Endothelial cell of umbilical vein (primary cell): ENCODE measurements around the gene PRICKLE4. TPM values are rescaled to one million over a fixed set of nuclear protein-coding genes. Genes with fewer than 3 reads are reported as not detected.
A peak's percentile ranks its signal among the peaks of the same experiment; 100 is the strongest.

Source experiments
- BruUV-seq: library from RNA; stranded (reverse); fragments of 400-500 nt; replicated peaks from 2 replicates; lab custom pipeline; 2021; lab: Mats Ljungman, UMichigan
- CTCF ChIA-PET: fragments of 300-600, 350-600 bp; sonication (Branson Sonifier 250); formaldehyde crosslinking; loops from one replicate; lab custom pipeline; 2021; ENCODE audit warnings: antibody characterized with exemption, inconsistent platforms; lab: Charles Lee
- POLR2A ChIA-PET: fragments of 300-600, 350-600 bp; sonication (Branson Sonifier 250); formaldehyde crosslinking; loops from one replicate; lab custom pipeline; 2021; ENCODE audit warnings: antibody characterized with exemption, inconsistent platforms; lab: Charles Lee
- DNase-seq: peaks from one replicate; pipeline ENCODE4 v3.0.0-alpha.2; 2011; ENCODE audit warnings: low read depth, low spot score
- FAIRE-seq: peaks from 2 replicates; lab custom pipeline; 2011; peaks lifted over from hg19 to GRCh38; lab: Jason Lieb, UNC
- H2AFZ ChIP-seq: 2 replicates; pipeline ENCODE4 v1.6.0; 2012; ENCODE audit warnings: low read depth, low read length, control low read depth, inconsistent platforms
- H3K27ac ChIP-seq: 2 replicates; pipeline ENCODE4 v1.5.1; 2011; ENCODE audit warnings: low read depth, mild to moderate bottlenecking, control low read depth, low read length, moderate library complexity; ENCODE audit not compliant: insufficient read depth
- H3K27me3 ChIP-seq, 2 experiments: 2 replicates each; pipeline versions ENCODE4 v1.6.0 to v1.6.1; 2011; ENCODE audit warnings: low read length in 2 of 2, mixed read lengths in 1 of 2; ENCODE audit not compliant: control insufficient read depth in 2 of 2, insufficient read depth in 2 of 2
- H3K36me3 ChIP-seq, 2 experiments: 2 replicates in 1 of 2; 3 replicates in 1 of 2; pipeline ENCODE4 v1.5.1; 2011; ENCODE audit warnings: low read length in 2 of 2, mild to moderate bottlenecking in 1 of 2, moderate library complexity in 1 of 2; ENCODE audit not compliant: control insufficient read depth in 2 of 2, insufficient read depth in 2 of 2; ENCODE audit errors: extremely low read depth in 1 of 2
- H3K4me1 ChIP-seq: 3 replicates; pipeline ENCODE4 v1.5.1; 2011; ENCODE audit warnings: mild to moderate bottlenecking, low read length; ENCODE audit not compliant: control insufficient read depth, insufficient read depth; ENCODE audit errors: extremely low read depth
- H3K4me2 ChIP-seq: 2 replicates; pipeline ENCODE4 v1.6.1; 2011; ENCODE audit warnings: low read length, control low read depth, mixed read lengths; ENCODE audit not compliant: insufficient read depth
- H3K4me3 ChIP-seq, 3 experiments: fragments of 200-600 bp in 1 of 3; sonication (generic), shearing (Covaris generic) in 1 of 3; replicated peaks in 1 of 3; 2 replicates each; pipeline ENCODE4 v1.5.1; 2011 to 2016; ENCODE audit warnings: control low read depth in 3 of 3, low read length in 3 of 3, mild to moderate bottlenecking in 2 of 3, inconsistent platforms in 1 of 3, low read depth in 1 of 3, moderate library complexity in 1 of 3; ENCODE audit not compliant: insufficient read depth in 1 of 3
- H3K79me2 ChIP-seq: 2 replicates; pipeline ENCODE4 v1.6.0; 2012; ENCODE audit warnings: low read length, inconsistent platforms; ENCODE audit not compliant: control insufficient read depth, insufficient read depth
- H3K9ac ChIP-seq: replicated peaks from 2 replicates; pipeline ENCODE3; 2011; ENCODE audit warnings: low read length, control low read depth; ENCODE audit not compliant: insufficient read depth; ENCODE audit errors: extremely low read depth
- H3K9me1 ChIP-seq: replicated peaks from 3 replicates; pipeline ENCODE4 v1.6.0; 2011; ENCODE audit warnings: mild to moderate bottlenecking, low read length; ENCODE audit not compliant: control insufficient read depth, insufficient read depth; ENCODE audit errors: extremely low read depth
- H3K9me3 ChIP-seq: replicated peaks from 2 replicates; pipeline ENCODE4 v1.5.1; 2012; ENCODE audit warnings: low read length, inconsistent platforms; ENCODE audit not compliant: control insufficient read depth, insufficient read depth
- H4K20me1 ChIP-seq: replicated peaks from 2 replicates; pipeline ENCODE3; 2011; ENCODE audit warnings: mild to moderate bottlenecking, low read length; ENCODE audit not compliant: control insufficient read depth, insufficient read depth; ENCODE audit errors: extremely low read depth
- CTCF ChIP-seq, 2 donors: IDR thresholded peaks; 1 replicate in 1 of 2; 2 replicates in 1 of 2; pipeline ENCODE4 v1.5.1; 2011; ENCODE audit warnings: low read length in 2 of 2, mild to moderate bottlenecking in 2 of 2, moderate library complexity in 2 of 2, control low read depth in 1 of 2, inconsistent platforms in 1 of 2, low read depth in 1 of 2; ENCODE audit not compliant: insufficient read depth in 1 of 2; ENCODE audit errors: extremely low read depth in 1 of 2
- EZH2 ChIP-seq: IDR thresholded peaks from 2 replicates; pipeline ENCODE4 v1.6.1; 2012; ENCODE audit warnings: borderline replicate concordance, low read depth, mild to moderate bottlenecking, moderate library complexity, low read length, inconsistent platforms; ENCODE audit not compliant: severe bottlenecking
- FOS ChIP-seq: IDR thresholded peaks from 2 replicates; pipeline ENCODE4 v1.6.1; 2011; ENCODE audit warnings: mild to moderate bottlenecking, low read length, moderate library complexity, borderline replicate concordance; ENCODE audit not compliant: insufficient read depth
- GATA2 ChIP-seq: IDR thresholded peaks from 2 replicates; pipeline ENCODE4 v1.7.0; 2011; ENCODE audit warnings: low read depth, mild to moderate bottlenecking, moderate library complexity, mixed read lengths, low read length; ENCODE audit not compliant: insufficient read length, insufficient read depth
- JUN ChIP-seq: IDR thresholded peaks from 2 replicates; pipeline ENCODE4 v1.6.1; 2011; ENCODE audit warnings: borderline replicate concordance, low read depth; ENCODE audit not compliant: insufficient read length, insufficient read depth
- MYC ChIP-seq: IDR thresholded peaks from one replicate; pipeline ENCODE4 v1.6.1; 2011; ENCODE audit warnings: mild to moderate bottlenecking, low read depth, low read length
- POLR2A ChIP-seq: IDR thresholded peaks from 2 replicates; pipeline ENCODE4 v1.6.1; 2012; ENCODE audit warnings: low read depth, mild to moderate bottlenecking, control low read depth, low read length
- POLR2AphosphoS5 ChIP-seq: IDR thresholded peaks from 2 replicates; pipeline ENCODE4 v1.6.1; 2012; ENCODE audit warnings: low read depth, mild to moderate bottlenecking, control low read depth, low read length, moderate library complexity; ENCODE audit not compliant: insufficient read depth
- dilution Hi-C: fragments of 300-500 bp; cut with MboI; formaldehyde crosslinking; loops from one replicate; pipeline ENCODE4 v1.15.0; 2019; ENCODE audit warnings: low sequenced_read_pairs; ENCODE audit not compliant: extremely low pct_ligation_motif_present
- intact Hi-C: fragments of 100-400 bp; cut with micrococcal nuclease; formaldehyde crosslinking; loops from one replicate; pipeline ENCODE4 v1.10.0; 2022
- polyA plus RNA-seq, 4 experiments: library from polyadenylated mRNA; depleted of rRNA in 3 of 4; stranded (reverse) in 3 of 4; unstranded in 1 of 4; fragments of >200 nt; gene quantifications; 2 replicates each; pipeline versions ENCODE4 v1.2.1 to v1.2.3, GENCODE V29; 2011 to 2012; ENCODE audit warnings: missing spikeins in 1 of 4
- total RNA-seq: library from RNA; stranded (reverse); gene quantifications from 2 replicates; pipeline ENCODE4 v1.2.3, GENCODE V29; 2021

Gene PRICKLE4
- total and polyA plus RNA-seq, 2 donors (not counting 3 experiments of a cell fraction or from before 2014, with no cell fraction given): 1.0 to 3.3 TPM

- Histone ChIP-seq H3K27me3 (no peaks in the 10 kb centered on the region), H3K36me3 (no peaks in the 10 kb centered on the region), H3K4me1 (peaks cover 14% of the 10 kb centered on the region), H3K9me1 (no peaks in the 10 kb centered on the region), H3K9ac (no peak overlapping the region), H3K79me2 (no peaks in the 10 kb centered on the region), H3K9me3 (no peaks in the 10 kb centered on the region), H3K4me3 (peak overlapping the region in 1 of 3 experiments; percentile 8), H4K20me1 (no peaks in the 10 kb centered on the region), H3K4me2 (peak overlapping the region; percentile 83), H3K27ac (peak overlapping the region; percentile 6), H2AFZ (peak overlapping the region; percentile 20)
- dilution Hi-C loops (no loop called here), intact Hi-C loops (loop anchor here (1.0 kb wide), 1 partner anchor 38 kb away; the partner anchor contains the start of gene TOMM6)
- peak; percentile 95 for DNase-seq
- peak; percentile 37 for TF ChIP-seq JUN
- peak; percentile 25 for TF ChIP-seq POLR2A
- TF ChIP-seq MYC: no peak
- peak; percentile 74 for TF ChIP-seq FOS
- TF ChIP-seq POLR2AphosphoS5: no peak
- ChIA-PET CTCF (interaction anchor here (0.5 to 2.5 kb wide), 8 partner anchors 11 to 220 kb away, joined by 3 to 8 read pairs (median 4); partner anchors contain the start of genes BYSL, MED20 and TOMM6), POLR2A (no interaction called here)
- BruUV-seq: no TSS peak
- FAIRE-seq: peak; percentile 94
Observed at GRCh38 chr6:41824571-41825569, 44.3 kb downstream of the PRICKLE4 start.

GRCh38 chr6:41826343-41827022 lies 45.9 kb downstream of the PRICKLE4 start:
- no peaks in the 10 kb centered on the region for H3K27me3 ChIP-seq
- no peak overlapping the region for H3K9ac ChIP-seq
- intact Hi-C loops (no loop called here), dilution Hi-C loops (no loop called here)
- peaks cover 14% of the 10 kb centered on the region for H3K4me1 ChIP-seq
- H3K9me1 ChIP-seq: no peaks in the 10 kb centered on the region
- ChIA-PET POLR2A (no interaction called here), CTCF (interaction anchor here (1.3 kb wide), 1 partner anchor 25 kb away, joined by 3 read pairs; no protein-coding TSS in a partner anchor)
- H4K20me1 ChIP-seq: no peaks in the 10 kb centered on the region
- DNase-seq (no peak), FAIRE-seq (no peak)
- no peaks in the 10 kb centered on the region for H3K36me3 ChIP-seq
- H2AFZ ChIP-seq: no peak overlapping the region
- no TSS peak for BruUV-seq
- TF ChIP-seq CTCF (IDR thresholded peaks at IDR 0.05; ENCODE audit: extremely low read depth in 1 of 2, insufficient read depth in 1 of 2, low read depth in 1 of 2, low read length in 2 of 2): no peak
- TF ChIP-seq POLR2AphosphoS5: no peak
- no peak for TF ChIP-seq FOS
- TF ChIP-seq MYC: no peak
- no peak for TF ChIP-seq EZH2
- no peak for TF ChIP-seq GATA2
- no peak overlapping the region for H3K27ac ChIP-seq
- H3K9me3 ChIP-seq: no peaks in the 10 kb centered on the region
- H3K4me2 ChIP-seq: no peak overlapping the region
- no peak overlapping the region for H3K4me3 ChIP-seq
- H3K79me2 ChIP-seq: no peaks in the 10 kb centered on the region
